ENCODE measurements around the gene ARF5. TPM values are rescaled to one million over a fixed set of nuclear protein-coding genes. Genes with fewer than 3 reads are reported as not detected.
"Not testable (repeated sequence)": the region's sequence is repeated elsewhere in the genome, so short reads cannot be mapped to it uniquely, and the experiment has no call there.

ARF5 gene
- 102 and 105 TPM in 2 replicates for total RNA-seq (2022)
- Bru-seq, nascent RNA = percentile 72 among the genes with signal in this experiment
- BruChase-seq, experiment 1, labeled RNA remaining after a 6-hour chase = percentile 92 among the genes with signal in this experiment
- BruChase-seq, experiment 2, labeled RNA remaining after a 2-hour chase = percentile 83 among the genes with signal in this experiment
- long read RNA-seq, transcript ARF5-201 (6 exons, 1,103 nt) = major isoform, 163 of 178 reads
- long read RNA-seq, partial matches to known transcripts = 3 of 178 reads
- long read RNA-seq, other reads (novel, unspliced or antisense) = 9 of 178 reads

DNA sequence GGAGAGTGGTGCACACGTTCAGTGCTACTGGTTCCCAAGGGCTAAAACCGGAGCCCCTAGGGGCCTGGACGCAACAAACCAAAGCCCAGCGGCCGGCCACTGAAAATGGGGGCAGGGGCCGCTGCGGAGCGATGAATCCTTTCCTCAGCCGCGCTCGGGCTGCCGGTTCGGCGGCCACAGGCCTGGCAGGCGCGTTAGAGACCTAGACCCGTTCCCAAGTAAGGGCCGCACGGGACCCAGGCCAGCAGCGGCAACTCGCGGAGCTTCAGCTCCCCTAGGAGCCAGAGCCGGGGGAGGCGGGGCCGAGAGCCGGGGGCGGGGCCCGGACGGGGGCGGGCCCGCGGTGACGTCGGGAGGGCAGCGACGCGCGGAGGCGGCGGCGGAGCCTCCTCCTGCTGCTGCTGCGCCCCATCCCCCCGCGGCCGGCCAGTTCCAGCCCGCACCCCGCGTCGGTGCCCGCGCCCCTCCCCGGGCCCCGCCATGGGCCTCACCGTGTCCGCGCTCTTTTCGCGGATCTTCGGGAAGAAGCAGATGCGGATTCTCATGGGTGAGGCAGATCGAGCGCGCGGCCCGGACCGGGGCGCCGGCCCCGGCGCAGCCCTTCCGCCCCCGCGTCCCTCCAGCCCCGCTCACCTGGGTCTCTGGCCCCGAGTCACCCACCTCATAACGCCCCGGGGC is at the start of gene ARF5:
ARF5 (plus strand) TSS at position 393 of the 678 bp plus-strand sequence; CDS start at position 481, 88 bp downstream.
- peaks cover 26% of the 10 kb centered on the region for H3K4me1 Mint-ChIP-seq (ENCODE audit: low read depth, unreplicated experiment)
- H3K36me3 Mint-ChIP-seq (ENCODE audit: insufficient read depth, unreplicated experiment) = peaks cover 47% of the 10 kb centered on the region
- no peaks in the 10 kb centered on the region for H3K27me3 Mint-ChIP-seq (ENCODE audit: unreplicated experiment)
- TF ChIP-seq, protein P1, sequence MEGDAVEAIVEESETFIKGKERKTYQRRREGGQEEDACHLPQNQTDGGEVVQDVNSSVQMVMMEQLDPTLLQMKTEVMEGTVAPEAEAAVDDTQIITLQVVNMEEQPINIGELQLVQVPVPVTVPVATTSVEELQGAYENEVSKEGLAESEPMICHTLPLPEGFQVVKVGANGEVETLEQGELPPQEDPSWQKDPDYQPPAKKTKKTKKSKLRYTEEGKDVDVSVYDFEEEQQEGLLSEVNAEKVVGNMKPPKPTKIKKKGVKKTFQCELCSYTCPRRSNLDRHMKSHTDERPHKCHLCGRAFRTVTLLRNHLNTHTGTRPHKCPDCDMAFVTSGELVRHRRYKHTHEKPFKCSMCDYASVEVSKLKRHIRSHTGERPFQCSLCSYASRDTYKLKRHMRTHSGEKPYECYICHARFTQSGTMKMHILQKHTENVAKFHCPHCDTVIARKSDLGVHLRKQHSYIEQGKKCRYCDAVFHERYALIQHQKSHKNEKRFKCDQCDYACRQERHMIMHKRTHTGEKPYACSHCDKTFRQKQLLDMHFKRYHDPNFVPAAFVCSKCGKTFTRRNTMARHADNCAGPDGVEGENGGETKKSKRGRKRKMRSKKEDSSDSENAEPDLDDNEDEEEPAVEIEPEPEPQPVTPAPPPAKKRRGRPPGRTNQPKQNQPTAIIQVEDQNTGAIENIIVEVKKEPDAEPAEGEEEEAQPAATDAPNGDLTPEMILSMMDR (IDR thresholded peaks at IDR 0.05; ENCODE audit: unreplicated experiment) = no peak
- H3K4me3 Mint-ChIP-seq (ENCODE audit: low read depth, unreplicated experiment) = peak within 1 kb of the TSS; percentile 72
- H3K27ac Mint-ChIP-seq (ENCODE audit: unreplicated experiment) = peak within 1 kb of the TSS; percentile 45
- peak; percentile 92 for DNase-seq
- CTCF ChIA-PET = interaction anchor here (1.1 to 1.6 kb wide), 3 partner anchors 116 to 622 kb away, joined by 3 to 5 read pairs (median 3); no protein-coding TSS in a partner anchor
- H3K9me3 Mint-ChIP-seq (ENCODE audit: low read depth, unreplicated experiment) = no peaks in the 10 kb centered on the region
- BruUV-seq (replicated peaks) = no TSS peak
- intact Hi-C loops (cut with micrococcal nuclease; ENCODE audit: unreplicated experiment) = loop anchor here (5.0 to 10.0 kb wide), 3 partner anchors 114 to 627 kb away; no protein-coding TSS in a partner anchor

DNA sequence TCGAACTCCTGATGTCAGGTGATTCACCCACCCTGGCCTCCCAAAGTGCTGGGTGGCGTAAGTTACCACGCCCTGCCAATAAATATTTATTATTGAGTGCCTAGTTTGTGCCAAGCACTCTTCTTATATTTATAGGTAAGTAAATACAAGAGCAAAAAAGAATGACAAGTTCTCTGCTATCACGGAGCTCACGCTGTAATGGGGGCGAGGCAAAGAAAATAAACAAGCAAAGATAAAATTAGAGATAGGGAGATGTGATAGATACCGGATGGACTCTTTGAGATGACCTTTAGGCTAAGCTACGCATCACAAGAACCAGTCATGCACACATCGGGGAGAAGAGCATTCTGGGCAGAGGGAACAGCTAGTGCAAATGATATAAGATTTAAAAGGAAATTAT is 49.1 kb upstream of the ARF5 start:
- no peaks in the 10 kb centered on the region for H3K36me3 Mint-ChIP-seq (ENCODE audit: insufficient read depth, unreplicated experiment)
- TF ChIP-seq, protein P1 (IDR thresholded peaks at IDR 0.05; ENCODE audit: unreplicated experiment) = no peak
- DNase-seq = no peak
- no peaks in the 10 kb centered on the region for H3K4me1 Mint-ChIP-seq (ENCODE audit: low read depth, unreplicated experiment)
- H3K9me3 Mint-ChIP-seq (ENCODE audit: low read depth, unreplicated experiment) = no peaks in the 10 kb centered on the region
- H3K4me3 Mint-ChIP-seq (ENCODE audit: low read depth, unreplicated experiment) = no peak overlapping the region
- CTCF ChIA-PET = no interaction called here
- no peak overlapping the region for H3K27ac Mint-ChIP-seq (ENCODE audit: unreplicated experiment)
- no TSS peak for BruUV-seq (replicated peaks)
- intact Hi-C loops (cut with micrococcal nuclease; ENCODE audit: unreplicated experiment) = no loop called here
- peaks cover 62% of the 10 kb centered on the region for H3K27me3 Mint-ChIP-seq (ENCODE audit: unreplicated experiment)

DNA sequence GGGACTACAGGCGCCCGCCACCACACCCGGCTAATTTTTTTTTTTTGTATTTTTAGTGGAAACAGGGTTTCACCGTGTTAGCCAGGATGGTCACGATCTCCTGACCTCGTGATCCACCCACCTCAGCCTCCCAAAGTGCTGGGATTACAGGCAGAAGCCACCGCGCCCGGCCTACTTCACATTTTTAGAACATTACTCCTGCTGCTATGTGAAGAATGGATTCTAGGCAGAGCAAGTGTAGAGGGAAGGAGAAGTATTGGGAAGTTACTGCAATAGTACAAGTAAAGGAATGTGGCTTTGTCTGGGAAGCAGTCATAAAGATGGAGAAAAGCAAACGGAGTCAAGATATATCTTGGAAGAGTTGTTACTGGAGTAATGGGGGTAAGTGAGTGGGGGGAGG is 47.8 kb upstream of the ARF5 start:
- BruUV-seq (replicated peaks); CTCF ChIA-PET; H3K9me3 Mint-ChIP-seq (ENCODE audit: low read depth, unreplicated experiment); H3K36me3 Mint-ChIP-seq (ENCODE audit: insufficient read depth, unreplicated experiment); H3K27ac Mint-ChIP-seq (ENCODE audit: unreplicated experiment); H3K4me3 Mint-ChIP-seq (ENCODE audit: low read depth, unreplicated experiment); DNase-seq; H3K4me1 Mint-ChIP-seq (ENCODE audit: low read depth, unreplicated experiment); intact Hi-C loops (cut with micrococcal nuclease; ENCODE audit: unreplicated experiment): not testable (repeated sequence)
- H3K27me3 Mint-ChIP-seq (ENCODE audit: unreplicated experiment) = peaks cover 49% of the 10 kb centered on the region

DNA sequence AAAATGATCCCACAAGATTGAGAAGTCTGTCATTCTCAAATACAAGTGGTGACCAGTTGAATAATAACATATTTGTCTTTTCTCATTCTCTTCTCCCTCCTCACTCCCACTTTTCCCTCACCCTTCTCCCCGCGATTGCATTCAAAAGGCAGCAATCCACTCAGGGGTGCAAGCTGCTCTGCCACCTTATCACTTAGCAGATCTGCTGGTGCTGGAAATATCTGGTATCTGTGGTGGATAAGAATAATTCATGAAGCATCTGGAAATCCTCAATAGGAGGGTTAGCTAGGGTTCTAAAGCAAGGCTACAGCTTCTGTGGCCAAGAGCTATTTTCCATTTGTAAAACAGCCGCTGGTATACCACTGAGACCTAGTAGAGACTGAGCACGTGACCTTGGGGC is 46.7 kb upstream of the ARF5 start:
- no TSS peak for BruUV-seq (replicated peaks)
- H3K36me3 Mint-ChIP-seq (ENCODE audit: insufficient read depth, unreplicated experiment) = no peaks in the 10 kb centered on the region
- no peak for DNase-seq
- TF ChIP-seq, protein P1 (IDR thresholded peaks at IDR 0.05; ENCODE audit: unreplicated experiment) = no peak
- peaks cover under 1% of the 10 kb centered on the region for H3K9me3 Mint-ChIP-seq (ENCODE audit: low read depth, unreplicated experiment)
- H3K27ac Mint-ChIP-seq (ENCODE audit: unreplicated experiment) = no peak overlapping the region
- no peaks in the 10 kb centered on the region for H3K4me1 Mint-ChIP-seq (ENCODE audit: low read depth, unreplicated experiment)
- peaks cover 38% of the 10 kb centered on the region for H3K27me3 Mint-ChIP-seq (ENCODE audit: unreplicated experiment)
- CTCF ChIA-PET = no interaction called here
- no peak overlapping the region for H3K4me3 Mint-ChIP-seq (ENCODE audit: low read depth, unreplicated experiment)
- intact Hi-C loops (cut with micrococcal nuclease; ENCODE audit: unreplicated experiment) = no loop called here
